Glutamatergic neuron (in vitro differentiated cells): ENCODE measurements around the gene C1orf74. TPM values are rescaled to one million over a fixed set of nuclear protein-coding genes. Genes with fewer than 3 reads are reported as not detected.

Experiments
- DNase-seq: peaks from one replicate; pipeline ENCODE4 v3.0.0; 2022
- H3K27ac Mint-ChIP-seq: one replicate; pipeline ENCODE4 v1.8.0; 2020; ENCODE audit warnings: mild to moderate bottlenecking, mixed read lengths, inconsistent platforms; ENCODE audit not compliant: unreplicated experiment
- H3K27me3 Mint-ChIP-seq: one replicate; pipeline ENCODE4 v1.8.0; 2020; ENCODE audit warnings: mild to moderate bottlenecking, moderate library complexity, mixed read lengths, inconsistent platforms; ENCODE audit not compliant: unreplicated experiment
- H3K36me3 Mint-ChIP-seq: one replicate; pipeline ENCODE4 v1.8.0; 2020; ENCODE audit warnings: mild to moderate bottlenecking, mixed read lengths, inconsistent platforms; ENCODE audit not compliant: unreplicated experiment
- H3K4me1 Mint-ChIP-seq: one replicate; pipeline ENCODE4 v1.8.0; 2020; ENCODE audit warnings: mild to moderate bottlenecking, low read depth, mixed read lengths, inconsistent platforms; ENCODE audit not compliant: unreplicated experiment
- H3K4me3 Mint-ChIP-seq: one replicate; pipeline ENCODE4 v1.8.0; 2020; ENCODE audit warnings: mild to moderate bottlenecking, mixed read lengths, inconsistent platforms; ENCODE audit not compliant: unreplicated experiment
- H3K9me3 Mint-ChIP-seq: one replicate; pipeline ENCODE4 v1.8.0; 2020; ENCODE audit warnings: mild to moderate bottlenecking, moderate library complexity, mixed read lengths, inconsistent platforms; ENCODE audit not compliant: unreplicated experiment
- CTCF ChIP-seq: fragments of 200-600 bp; sonication (generic); IDR thresholded peaks from one replicate; pipeline ENCODE4 v1.5.0; 2021; ENCODE audit not compliant: partially characterized antibody, unreplicated experiment
- long read RNA-seq: library from polyadenylated mRNA; unstranded; transcript quantifications from one replicate; pipeline ENCODE4 v2.0.0, GENCODE V29; 2020; ENCODE audit not compliant: unreplicated experiment
- total RNA-seq: library from RNA; stranded (reverse); fragmentation: NEBNext Ultra II Directional; extraction: Animal tissue kit (Norgen Biotek cat#: 25700); gene quantifications from one replicate; pipeline ENCODE4 v1.2.1, GENCODE V29; 2021; ENCODE audit not compliant: unreplicated experiment

The C1orf74 gene
- total RNA-seq = 2.3 TPM
- long read RNA-seq, full-length matches to known transcripts = 4 of 4 reads
- long read RNA-seq, partial matches to known transcripts = 0 of 4 reads
- long read RNA-seq, other reads (novel, unspliced or antisense) = 0 of 4 reads

DNA sequence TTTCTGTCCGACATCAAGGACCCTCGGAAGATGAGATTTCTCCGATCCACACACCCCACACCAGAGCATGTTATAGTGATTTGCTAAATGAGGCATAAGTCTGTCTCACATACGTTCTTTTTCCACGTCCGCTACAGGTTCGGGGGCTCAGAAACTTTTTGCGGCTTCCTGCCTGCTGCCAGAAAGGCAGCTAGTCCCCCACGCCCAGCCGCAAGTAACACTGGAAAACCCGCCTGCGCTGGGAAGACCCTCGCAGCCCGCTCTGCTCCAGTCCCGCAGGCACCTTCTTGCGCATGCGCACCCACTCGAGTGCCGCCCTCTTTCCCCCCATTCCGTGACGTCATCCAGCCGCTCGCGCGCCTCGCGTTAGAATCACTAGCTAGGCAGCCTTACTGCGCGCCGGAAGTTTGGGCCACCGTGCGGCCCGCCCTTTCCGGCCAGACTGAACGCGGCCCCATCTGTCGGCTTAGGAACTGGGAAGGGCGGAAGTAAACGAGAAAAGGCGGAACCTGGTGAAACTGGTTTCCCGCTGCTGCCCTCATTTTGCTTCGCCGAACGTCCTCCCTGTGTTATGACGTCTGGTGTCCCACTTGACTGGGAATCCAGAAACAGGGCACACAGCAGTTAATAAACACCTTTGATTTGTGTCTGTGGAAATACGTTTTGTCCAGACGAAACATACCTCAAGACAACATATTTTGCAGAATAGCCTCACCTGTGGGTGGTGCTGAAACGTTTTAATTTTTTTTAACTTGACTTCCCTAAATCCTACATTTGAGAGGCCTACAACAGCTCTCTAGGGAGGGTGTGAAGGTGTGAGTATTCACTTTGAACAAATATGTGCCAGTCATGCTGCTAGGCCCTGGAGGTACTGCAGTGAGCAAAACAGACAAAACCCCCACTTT is at the start of gene C1orf74:
Gene C1orf74 (minus strand): TSS at position 295 of the 905 bp plus-strand sequence. CDS start 925 bp downstream, outside the sequence.
- Mint-ChIP-seq H3K4me1 (peaks cover 11% of the 10 kb centered on the region), H3K27ac (peak within 1 kb of the TSS; percentile 86)

GRCh38 chr1:209831615-209832014 is 47.3 kb upstream of the C1orf74 start:
- Mint-ChIP-seq H3K4me3 (no peak overlapping the region), H3K27ac (no peak overlapping the region), H3K9me3 (no peaks in the 10 kb centered on the region), H3K27me3 (no peaks in the 10 kb centered on the region), H3K4me1 (peaks cover 4% of the 10 kb centered on the region), H3K36me3 (no peaks in the 10 kb centered on the region)
- TF ChIP-seq CTCF = no peak
- no peak for DNase-seq

More for the DNA sequence above, at the start of gene C1orf74:
- H3K36me3 Mint-ChIP-seq = no peaks in the 10 kb centered on the region
- TF ChIP-seq CTCF = no peak
- H3K27me3 Mint-ChIP-seq = peaks cover 11% of the 10 kb centered on the region
- peak within 1 kb of the TSS; percentile 96 for H3K4me3 Mint-ChIP-seq
- H3K9me3 Mint-ChIP-seq = peaks cover 8% of the 10 kb centered on the region
- peak; percentile 100 for DNase-seq

DNA sequence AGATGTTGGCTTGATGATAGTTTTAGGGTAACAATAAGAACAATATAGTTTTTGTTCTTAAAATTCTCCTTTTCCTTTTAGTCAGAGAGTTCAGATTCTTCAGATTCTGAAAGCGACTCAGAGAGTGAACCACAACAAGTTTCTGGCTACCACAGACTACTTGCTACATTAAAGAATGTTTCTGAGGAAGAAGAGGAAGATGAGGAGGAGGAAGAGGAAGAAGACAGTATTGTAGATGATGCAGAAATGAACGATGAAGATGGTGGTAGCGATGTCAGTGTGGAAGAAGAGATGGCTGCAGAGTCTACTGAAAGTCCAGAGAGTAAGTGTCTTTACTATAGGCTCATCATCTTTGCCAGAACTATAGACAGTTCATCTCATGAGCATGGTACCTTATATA is 46.4 kb upstream of the C1orf74 start:
- no peak for DNase-seq
- Mint-ChIP-seq H3K36me3 (no peaks in the 10 kb centered on the region), H3K4me1 (peaks cover 4% of the 10 kb centered on the region), H3K27ac (no peak overlapping the region), H3K4me3 (no peak overlapping the region), H3K27me3 (no peaks in the 10 kb centered on the region), H3K9me3 (no peaks in the 10 kb centered on the region)
- TF ChIP-seq CTCF = no peak

GRCh38 chr1:209829716-209830115 is 45.4 kb upstream of the C1orf74 start:
- Mint-ChIP-seq H3K4me3 (peak overlapping the region; percentile 71), H3K27ac (no peak overlapping the region), H3K4me1 (peaks cover 4% of the 10 kb centered on the region), H3K9me3 (no peaks in the 10 kb centered on the region), H3K36me3 (no peaks in the 10 kb centered on the region), H3K27me3 (no peaks in the 10 kb centered on the region)
- no peak for TF ChIP-seq CTCF
- DNase-seq = no peak
